Stimulated activated CD8-positive, alpha-beta memory T cell treated with anti-CD3 and anti-CD28 coated beads, Interleukin-15, amount 100 ng/mL, for 1 hour (primary cell): ENCODE measurements around the gene SPATA19.

Source experiments
- DNase-seq: peaks from one replicate; pipeline ENCODE4 v3.0.0-alpha.2; 2020; ENCODE audit warnings: low read depth

SPATA19 gene

GRCh38 chr11:133817449-133817848 lies 27.9 kb downstream of the SPATA19 start:
- no peak for DNase-seq

- no peak for DNase-seq
These were observed 29.0 kb downstream of the SPATA19 start for GRCh38 chr11:133816146-133816870.

GRCh38 chr11:133815636-133816035 lies 29.7 kb downstream of the SPATA19 start:
- DNase-seq: no peak

- no peak for DNase-seq
These were observed 30.7 kb downstream of the SPATA19 start for GRCh38 chr11:133814588-133815100.

GRCh38 chr11:133811850-133812685 lies 33.2 kb downstream of the SPATA19 start:
- DNase-seq: no peak

GRCh38 chr11:133810766-133811165 lies 34.5 kb downstream of the SPATA19 start:
- no peak for DNase-seq

- DNase-seq: no peak
These were observed 35.5 kb downstream of the SPATA19 start for GRCh38 chr11:133809569-133810491.

GRCh38 chr11:133808393-133809140 lies 36.7 kb downstream of the SPATA19 start:
- no peak for DNase-seq

GRCh38 chr11:133803026-133803425 lies 42.3 kb downstream of the SPATA19 start:
- DNase-seq: no peak

GRCh38 chr11:133801356-133801755 lies 44.0 kb downstream of the SPATA19 start:
- no peak for DNase-seq

GRCh38 chr11:133800666-133801065 lies 44.6 kb downstream of the SPATA19 start:
- no peak for DNase-seq

- no peak for DNase-seq
These were observed 47.8 kb downstream of the SPATA19 start for GRCh38 chr11:133797554-133797953.

- DNase-seq: no peak
These were observed 49.1 kb downstream of the SPATA19 start for GRCh38 chr11:133796043-133796795.

- DNase-seq: no peak
These were observed 50.2 kb downstream of the SPATA19 start for GRCh38 chr11:133795088-133795487.

GRCh38 chr11:133794205-133794604 lies 51.1 kb downstream of the SPATA19 start:
- no peak for DNase-seq

GRCh38 chr11:133793271-133794035 lies 51.9 kb downstream of the SPATA19 start:
- DNase-seq: no peak

- DNase-seq: no peak
These were observed 54.3 kb downstream of the SPATA19 start for GRCh38 chr11:133790995-133791394.
